GM19467 (cell line): ENCODE results near the gene PTGIR.

Source experiments
- ATAC-seq: cut with Tn5 transposase; IDR thresholded peaks from one replicate; pipeline ENCODE4 v1.9.1; 2021; ENCODE audit warnings: mild to moderate bottlenecking, moderate library complexity; ENCODE audit not compliant: unreplicated experiment

PTGIR gene

GRCh38 chr19:46624958-46625661 is at the start of gene PTGIR:
TSS of gene PTGIR (minus strand) at chr19:46625089. CDS start at chr19:46624225, 864 bp downstream.
- ATAC-seq = no peak

GRCh38 chr19:46670813-46671212 is 45.9 kb upstream of the PTGIR start:
- ATAC-seq = no peak

GRCh38 chr19:46668662-46669061 is 43.8 kb upstream of the PTGIR start:
- no peak for ATAC-seq

GRCh38 chr19:46665072-46665471 is 40.2 kb upstream of the PTGIR start:
- ATAC-seq = no peak

GRCh38 chr19:46661735-46662592 is 37.1 kb upstream of the PTGIR start:
- ATAC-seq = no peak

- peak; percentile 89 for ATAC-seq
Observed at GRCh38 chr19:46661020-46661731, 36.3 kb upstream of the PTGIR start, which contains the start of gene DACT3. TSS of gene DACT3 (minus strand) at chr19:46661182. CDS start at chr19:46661064, 118 bp downstream.

GRCh38 chr19:46660551-46661019 is 35.7 kb upstream of the PTGIR start:
- ATAC-seq = peak; percentile 2

- no peak for ATAC-seq
Observed at GRCh38 chr19:46660008-46660517, 35.2 kb upstream of the PTGIR start.

- ATAC-seq = no peak
Observed at GRCh38 chr19:46659151-46660007, 34.5 kb upstream of the PTGIR start.

- no peak for ATAC-seq
Observed at GRCh38 chr19:46656541-46656940, 31.7 kb upstream of the PTGIR start.

GRCh38 chr19:46654621-46655152 is 29.8 kb upstream of the PTGIR start:
- ATAC-seq = no peak

- ATAC-seq = no peak
Observed at GRCh38 chr19:46650445-46650844, 25.6 kb upstream of the PTGIR start.

- no peak for ATAC-seq
Observed at GRCh38 chr19:46648961-46649960, 24.4 kb upstream of the PTGIR start.

- no peak for ATAC-seq
Observed at GRCh38 chr19:46648060-46648960, 23.4 kb upstream of the PTGIR start.

- no peak for ATAC-seq
Observed at GRCh38 chr19:46646402-46646801, 21.5 kb upstream of the PTGIR start.

- ATAC-seq = no peak
Observed at GRCh38 chr19:46644720-46645119, 19.8 kb upstream of the PTGIR start.

GRCh38 chr19:46640656-46641055 is 15.8 kb upstream of the PTGIR start:
- ATAC-seq = no peak
